Right lobe of liver (tissue), 6 donors: ENCODE data around the gene SAG. TPM values are rescaled to one million over a fixed set of nuclear protein-coding genes. Genes with fewer than 3 reads are reported as not detected.

Experiments used
- ATAC-seq, 4 donors: fragments of 200-7000 bp; cut with Tn5 transposase; one replicate each; pipeline ENCODE4 v1.9.1; 2020; ENCODE audit warnings: mild to moderate bottlenecking in 4 of 4, moderate library complexity in 4 of 4
- DNase-seq, 3 donors: peaks; one replicate each; pipeline ENCODE4 v3.0.0-alpha.2; 2020
- H3K27ac ChIP-seq, 3 donors: fragments of 200-600 bp; one replicate each; pipeline ENCODE4 v1.8.0; 2022
- H3K27me3 ChIP-seq, 2 donors: fragments of 200-600 bp; one replicate each; pipeline ENCODE4 v1.8.0; 2022
- H3K36me3 ChIP-seq, 4 donors: fragments of 200-600 bp; sonication (generic) in 1 of 4; one replicate each; pipeline versions ENCODE4 v1.5.1 to v1.8.0; 2017 to 2022; ENCODE audit warnings: control low read depth in 1 of 4
- H3K4me1 ChIP-seq, 4 donors: fragments of 200-600 bp; sonication (generic) in 1 of 4; one replicate each; pipeline versions ENCODE4 v1.5.1 to v1.8.0; 2017 to 2022; ENCODE audit warnings: control low read depth in 1 of 4
- H3K4me3 ChIP-seq, 3 donors: fragments of 200-600 bp; one replicate each; pipeline ENCODE4 v1.8.0; 2022
- H3K9me3 ChIP-seq, 4 donors: fragments of 200-600 bp; sonication (generic) in 1 of 4; one replicate each; pipeline versions ENCODE4 v1.5.1 to v1.8.0; 2017 to 2022; ENCODE audit warnings: control low read depth in 1 of 4
- CTCF ChIP-seq, 4 donors: fragments of 200-600 bp in 3 of 4; fragments of 450-650 bp in 1 of 4; IDR thresholded peaks; one replicate each; pipeline versions ENCODE4 v1.5.1 to v1.8.0; 2016 to 2022; ENCODE audit warnings: antibody characterized with exemption in 4 of 4, mild to moderate bottlenecking in 2 of 4
- POLR2A ChIP-seq: fragments of 450-650 bp; IDR thresholded peaks from one replicate; pipeline ENCODE4 v1.6.1; 2017; ENCODE audit warnings: antibody characterized with exemption, mild to moderate bottlenecking
- WGBS: methylation state at CpG from one replicate; pipeline ENCODE4 v1.1.6; 2018; ENCODE audit warnings: low coverage, low lambda C conversion rate; ENCODE audit not compliant: insufficient coverage; ENCODE audit errors: missing lambda C conversion rate; 5-methylcytosine and 5-hydroxymethylcytosine counted together
- intact Hi-C, 2 donors: fragments of 100-400 bp; cut with DNase I; formaldehyde crosslinking; loops; one replicate each; pipeline versions ENCODE4 v1.11.2 to v1.14.1; 2022
- total RNA-seq, 6 experiments: library from RNA; depleted of rRNA in 2 of 6; stranded (reverse); fragments of >200 nt in 2 of 6; fragmentation: NEBNext Ultra II Directional in 3 of 6; extraction: Animal tissue kit (Norgen Biotek cat#: 25700) in 3 of 6; gene quantifications; one replicate each; pipeline versions ENCODE4 v1.1.0 to v1.2.4, GENCODE V29; 2016 to 2023
- donor health status: DM: no; HTN: yes; CAD: no.
- donor health status: DM: no; HTN: no; CAD: no.
- donor health status: DM: no; HTN: no; CAD: no.
- donor health status: DM: no; HTN: yes; CAD: no.
- donor health status: DM: no; HTN: yes; CAD: no.

SAG gene
- total RNA-seq, 6 experiments from 2014 or later = not detected

- Histone ChIP-seq H3K9me3 (no peaks in the 10 kb centered on the region), H3K27ac (no peak overlapping the region), H3K36me3 (no peaks in the 10 kb centered on the region), H3K4me3 (no peak overlapping the region), H3K27me3 (no peaks in the 10 kb centered on the region), H3K4me1 (no peaks in the 10 kb centered on the region)
- DNase-seq (no peak), ATAC-seq (no peak)
- TF ChIP-seq POLR2A (no peak), CTCF (IDR thresholded peaks at IDR 0.05) (no peak)
- intact Hi-C loops = no loop called here
- 91% methylated on average over 3 of the region's 8 CpGs for WGBS
Observed at GRCh38 chr2:233369462-233369861, 61.8 kb downstream of the SAG start.

- Histone ChIP-seq H3K4me3 (no peak overlapping the region), H3K36me3 (no peaks in the 10 kb centered on the region), H3K27ac (no peak overlapping the region), H3K4me1 (no peaks in the 10 kb centered on the region), H3K27me3 (no peaks in the 10 kb centered on the region), H3K9me3 (no peaks in the 10 kb centered on the region)
- 76% methylated on average over 9 of the region's 9 CpGs for WGBS
- DNase-seq (no peak), ATAC-seq (no peak)
- TF ChIP-seq POLR2A (no peak), CTCF (IDR thresholded peaks at IDR 0.05) (no peak)
- intact Hi-C loops = no loop called here
Observed at GRCh38 chr2:233369897-233370685, 62.5 kb downstream of the SAG start.

GRCh38 chr2:233371641-233372040 lies 64.0 kb downstream of the SAG start:
- no peak for ATAC-seq
- H3K4me1 ChIP-seq = peaks cover 0 to 8% (median 0%) of the 10 kb centered on the region in 4 donors
- intact Hi-C loops = no loop called here

GRCh38 chr2:233372855-233373254 lies 65.2 kb downstream of the SAG start:
- intact Hi-C loops = no loop called here
- no peak overlapping the region for H3K27ac ChIP-seq
- TF ChIP-seq CTCF (IDR thresholded peaks at IDR 0.05) (no peak), POLR2A (no peak)

More at GRCh38 chr2:233371641-233372040, 64.0 kb downstream of the SAG start:
- H3K4me3 ChIP-seq = no peak overlapping the region
- TF ChIP-seq POLR2A = no peak
- no peak for TF ChIP-seq CTCF (IDR thresholded peaks at IDR 0.05)
- WGBS = 73% methylated on average over 2 of the region's 2 CpGs
- no peaks in the 10 kb centered on the region for H3K27me3 ChIP-seq
- H3K9me3 ChIP-seq = no peaks in the 10 kb centered on the region
- no peak for DNase-seq
- H3K27ac ChIP-seq = no peak overlapping the region
- no peaks in the 10 kb centered on the region for H3K36me3 ChIP-seq

More at GRCh38 chr2:233372855-233373254, 65.2 kb downstream of the SAG start:
- WGBS = 92% methylated on average over 8 of the region's 8 CpGs
- no peaks in the 10 kb centered on the region for H3K36me3 ChIP-seq
- no peak for ATAC-seq
- peaks cover 0 to 8% (median 0%) of the 10 kb centered on the region in 4 donors for H3K4me1 ChIP-seq
- no peak overlapping the region for H3K4me3 ChIP-seq
- no peak for DNase-seq
- H3K9me3 ChIP-seq = no peaks in the 10 kb centered on the region
- no peaks in the 10 kb centered on the region for H3K27me3 ChIP-seq
